GM21381 (cell line): ENCODE data around the gene RHCG.

ENCODE experiments used
- ATAC-seq: cut with Tn5 transposase; IDR thresholded peaks from one replicate; pipeline ENCODE4 v1.9.1; 2021; ENCODE audit warnings: mild to moderate bottlenecking, moderate library complexity; ENCODE audit not compliant: unreplicated experiment

The RHCG gene

GRCh38 chr15:89496155-89497098, at the start of gene RHCG:
Gene RHCG, minus strand, starts transcription at chr15:89496583. Its CDS starts 39 bp downstream, at chr15:89496544.
- ATAC-seq = no peak

- no peak for ATAC-seq
Measured at GRCh38 chr15:89543389-89543788, 47.0 kb upstream of the RHCG start.

- no peak for ATAC-seq
Measured at GRCh38 chr15:89542369-89542768, 46.0 kb upstream of the RHCG start.

- ATAC-seq = no peak
Measured at GRCh38 chr15:89539027-89539426, 42.6 kb upstream of the RHCG start.

GRCh38 chr15:89533861-89534544, 37.6 kb upstream of the RHCG start:
- ATAC-seq = no peak

- ATAC-seq = no peak
Measured at GRCh38 chr15:89531796-89532537, 35.6 kb upstream of the RHCG start.

GRCh38 chr15:89530976-89531375, 34.6 kb upstream of the RHCG start:
- no peak for ATAC-seq

- no peak for ATAC-seq
Measured at GRCh38 chr15:89528757-89529352, 32.5 kb upstream of the RHCG start.

GRCh38 chr15:89526601-89527441, 30.4 kb upstream of the RHCG start:
- no peak for ATAC-seq

- ATAC-seq = no peak
Measured at GRCh38 chr15:89526181-89526580, 29.8 kb upstream of the RHCG start.

GRCh38 chr15:89524184-89524583, 27.8 kb upstream of the RHCG start:
- ATAC-seq = no peak

GRCh38 chr15:89523101-89523500, 26.7 kb upstream of the RHCG start:
- ATAC-seq = no peak

- no peak for ATAC-seq
Measured at GRCh38 chr15:89521605-89522004, 25.2 kb upstream of the RHCG start.

- ATAC-seq = no peak
Measured at GRCh38 chr15:89515477-89515876, 19.1 kb upstream of the RHCG start.

GRCh38 chr15:89514596-89515406, 18.4 kb upstream of the RHCG start:
- ATAC-seq = no peak

GRCh38 chr15:89514186-89514585, 17.8 kb upstream of the RHCG start:
- no peak for ATAC-seq

- no peak for ATAC-seq
Measured at GRCh38 chr15:89513284-89513683, 16.9 kb upstream of the RHCG start.

GRCh38 chr15:89512631-89513030, 16.2 kb upstream of the RHCG start:
- no peak for ATAC-seq

GRCh38 chr15:89506026-89506686, 9.8 kb upstream of the RHCG start:
- ATAC-seq = no peak
